ENCODE measurements around the gene MIGA2. TPM values are rescaled to one million over a fixed set of nuclear protein-coding genes. Genes with fewer than 3 reads are reported as not detected.

MIGA2 gene
- total and polyA plus RNA-seq, 2 of the 8 experiments (the other 6 are each of a cell fraction or from before 2014, with no cell fraction given), result 24.6 to 39.0 TPM

DNA sequence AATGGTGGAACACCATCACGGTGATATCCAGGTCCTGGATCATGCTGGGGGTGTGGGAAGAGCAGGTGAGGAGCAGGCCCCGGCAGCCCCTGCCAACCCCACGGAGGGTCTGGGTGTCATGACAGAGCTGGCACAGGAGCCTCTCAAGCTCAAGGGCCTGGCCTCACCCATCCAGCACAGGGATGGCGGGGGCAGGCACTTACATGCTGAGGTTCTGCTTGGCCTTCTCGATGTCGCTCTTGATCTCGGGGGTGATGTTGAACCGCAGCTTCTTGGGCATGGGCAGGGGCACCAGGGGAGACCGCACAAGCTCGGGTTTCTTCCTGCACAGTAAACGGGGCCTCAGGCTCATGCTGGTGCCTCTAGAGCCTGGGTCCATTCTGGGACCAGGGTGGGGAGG, 61.9 kb downstream of the MIGA2 start (continued):
- TF ChIP-seq SP2 (IDR thresholded peaks at IDR 0.05; ENCODE audit: low read length), result no peak

Data from H1 (cell line).